Activated naive CD4-positive, alpha-beta T cell treated with anti-CD3 and anti-CD28 coated beads, Interleukin-2, amount 10 ng/mL, durations not matched to agents 7 days and 5 days (primary cell): ENCODE data around the gene CIB4.

Source experiments
- CTCF ChIA-PET: fragments of 350-600 bp; sonication (Branson Sonifier 250); formaldehyde crosslinking; loops from one replicate; lab custom pipeline; 2021; ENCODE audit warnings: antibody characterized with exemption; lab: Charles Lee
- DNase-seq: peaks from one replicate; pipeline ENCODE4 v3.0.0-alpha.2; 2020
- H3K27ac Mint-ChIP-seq: one replicate; pipeline ENCODE4 v1.8.0; 2021; ENCODE audit warnings: mild to moderate bottlenecking, moderate library complexity, mixed read lengths
- H3K27me3 Mint-ChIP-seq: one replicate; pipeline ENCODE4 v1.8.0; 2021; ENCODE audit warnings: mild to moderate bottlenecking, mixed read lengths
- H3K36me3 Mint-ChIP-seq: one replicate; pipeline ENCODE4 v1.8.0; 2021; ENCODE audit warnings: mixed read lengths
- H3K4me1 Mint-ChIP-seq: one replicate; pipeline ENCODE4 v1.8.0; 2021; ENCODE audit warnings: mixed read lengths
- H3K4me3 Mint-ChIP-seq: one replicate; pipeline ENCODE4 v1.8.0; 2021; ENCODE audit warnings: mild to moderate bottlenecking, moderate library complexity, mixed read lengths
- H3K9me3 Mint-ChIP-seq: one replicate; pipeline ENCODE4 v1.8.0; 2021; ENCODE audit warnings: mixed read lengths

The CIB4 gene

DNA sequence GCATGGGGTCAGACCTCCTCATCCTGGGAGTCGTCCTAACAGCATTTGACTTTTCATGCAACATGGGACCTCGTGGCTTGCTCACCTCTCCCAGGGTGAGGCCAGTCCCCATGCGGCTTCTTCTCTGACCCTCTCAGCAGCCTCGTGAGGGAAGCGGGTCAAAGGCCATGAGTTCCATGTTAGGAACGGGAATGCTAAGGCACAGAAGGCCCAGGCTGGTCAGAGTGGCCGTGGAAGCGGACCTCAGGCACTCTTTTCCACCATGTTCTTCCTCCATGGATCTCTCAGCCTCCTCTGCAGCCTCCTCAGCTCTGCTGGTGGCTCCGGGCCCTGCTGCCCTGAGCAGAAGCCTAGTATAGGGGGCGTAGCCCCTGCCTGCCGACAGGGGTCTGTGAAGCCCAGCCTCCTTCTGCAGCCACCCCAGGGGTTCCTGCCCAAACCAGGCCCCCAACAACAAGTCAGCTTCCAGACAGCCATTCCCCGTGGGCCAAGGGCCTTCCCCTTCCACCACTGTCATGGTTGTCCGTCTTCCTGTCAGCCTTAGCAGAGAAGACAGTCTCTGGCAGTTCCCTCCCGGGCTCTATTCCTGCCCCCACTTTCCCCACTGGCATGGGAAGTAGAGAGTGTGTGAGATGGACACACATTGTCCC lies 103.2 kb downstream of the CIB4 start:
- DNase-seq: no peak
- CTCF ChIA-PET: no interaction called here
- H3K27ac Mint-ChIP-seq: no peak overlapping the region

DNA sequence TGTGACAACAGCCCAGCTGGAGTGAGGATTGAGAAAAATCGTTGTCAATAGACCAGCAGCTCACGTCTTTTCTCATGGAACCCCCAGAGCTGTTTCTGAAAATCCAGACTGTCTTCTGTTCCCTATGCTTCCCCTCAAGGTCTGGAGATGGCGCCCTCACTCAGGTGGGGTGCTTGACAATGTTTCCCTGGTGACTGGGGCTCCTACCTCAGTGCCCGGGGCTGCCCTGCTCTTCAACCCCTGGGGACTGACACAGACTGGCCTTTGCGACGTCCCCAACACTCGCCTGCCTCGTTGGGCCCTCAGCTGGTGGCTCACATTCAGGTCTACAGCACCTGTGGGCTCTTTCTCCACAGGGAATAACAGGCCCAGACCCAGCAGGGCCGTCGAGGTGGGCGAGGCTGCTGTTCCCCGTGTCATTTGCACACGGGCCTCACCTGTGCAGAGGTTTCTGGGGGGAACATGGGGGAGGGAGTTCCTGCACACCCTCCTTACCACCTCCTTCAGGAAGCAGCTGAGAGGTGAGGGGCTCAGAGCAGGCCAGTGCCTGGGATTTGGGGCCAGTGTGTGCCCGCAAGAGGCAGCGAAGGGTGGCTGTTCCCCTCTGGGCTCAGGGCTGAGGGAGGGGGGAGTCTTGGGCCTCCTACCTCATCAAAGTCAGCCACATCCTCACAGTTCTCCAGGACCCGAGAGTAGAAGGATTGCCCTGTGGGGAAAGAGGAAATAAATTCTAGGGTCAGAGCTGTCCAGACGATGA lies 103.9 kb downstream of the CIB4 start:
- Mint-ChIP-seq H3K9me3 (no peaks in the 10 kb centered on the region), H3K27me3 (peaks cover 3% of the 10 kb centered on the region), H3K4me1 (no peaks in the 10 kb centered on the region), H3K4me3 (no peak overlapping the region), H3K36me3 (no peaks in the 10 kb centered on the region), H3K27ac (no peak overlapping the region)
- DNase-seq: no peak
- CTCF ChIA-PET: interaction anchor here (0.6 kb wide), 1 partner anchor 9 kb away, joined by 3 read pairs; no protein-coding TSS in a partner anchor

More for the DNA sequence above, 103.2 kb downstream of the CIB4 start:
- Mint-ChIP-seq H3K9me3 (no peaks in the 10 kb centered on the region), H3K36me3 (no peaks in the 10 kb centered on the region), H3K4me1 (no peaks in the 10 kb centered on the region), H3K27me3 (peaks cover 3% of the 10 kb centered on the region), H3K4me3 (no peak overlapping the region)

DNA sequence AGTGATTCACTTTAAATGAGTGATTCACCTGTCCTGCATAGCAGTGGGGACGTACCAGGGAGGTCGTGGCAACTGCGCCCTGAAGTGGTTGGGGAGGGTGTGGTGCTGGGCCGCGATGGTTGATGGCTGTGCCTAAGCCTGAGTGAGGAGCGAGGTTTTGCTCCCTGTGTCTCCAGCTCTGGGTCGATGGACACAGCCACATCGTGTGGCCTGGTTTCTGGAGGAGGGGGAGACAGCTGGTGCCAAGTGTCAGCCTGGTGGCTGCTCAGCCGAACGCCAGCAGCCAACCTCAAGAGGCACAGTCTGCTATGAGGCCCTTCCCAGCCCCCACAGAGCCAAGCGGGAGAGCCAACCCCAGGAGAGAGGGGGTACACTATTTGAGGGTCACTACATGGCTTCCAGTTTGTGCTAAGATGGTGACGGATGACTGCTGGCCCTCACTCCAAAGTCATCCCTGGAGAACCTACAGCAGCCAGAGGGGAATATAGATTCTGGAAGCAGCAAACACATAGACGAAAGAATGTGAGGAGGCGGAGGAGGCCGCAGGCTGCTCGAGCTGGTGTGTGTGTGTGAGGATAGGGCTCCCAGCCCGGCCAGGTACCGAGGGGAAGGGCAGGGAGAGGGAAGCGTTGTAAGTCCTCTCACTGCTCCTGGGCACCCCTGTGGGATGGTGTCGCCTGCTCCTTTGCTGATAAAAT lies 104.6 kb downstream of the CIB4 start:
- Mint-ChIP-seq H3K4me3 (no peak overlapping the region), H3K36me3 (no peaks in the 10 kb centered on the region), H3K27ac (no peak overlapping the region), H3K4me1 (no peaks in the 10 kb centered on the region), H3K27me3 (peaks cover 8% of the 10 kb centered on the region), H3K9me3 (no peaks in the 10 kb centered on the region)
- CTCF ChIA-PET: interaction anchor here (0.6 kb wide), 1 partner anchor 10 kb away, joined by 3 read pairs; no protein-coding TSS in a partner anchor
- no peak for DNase-seq

DNA sequence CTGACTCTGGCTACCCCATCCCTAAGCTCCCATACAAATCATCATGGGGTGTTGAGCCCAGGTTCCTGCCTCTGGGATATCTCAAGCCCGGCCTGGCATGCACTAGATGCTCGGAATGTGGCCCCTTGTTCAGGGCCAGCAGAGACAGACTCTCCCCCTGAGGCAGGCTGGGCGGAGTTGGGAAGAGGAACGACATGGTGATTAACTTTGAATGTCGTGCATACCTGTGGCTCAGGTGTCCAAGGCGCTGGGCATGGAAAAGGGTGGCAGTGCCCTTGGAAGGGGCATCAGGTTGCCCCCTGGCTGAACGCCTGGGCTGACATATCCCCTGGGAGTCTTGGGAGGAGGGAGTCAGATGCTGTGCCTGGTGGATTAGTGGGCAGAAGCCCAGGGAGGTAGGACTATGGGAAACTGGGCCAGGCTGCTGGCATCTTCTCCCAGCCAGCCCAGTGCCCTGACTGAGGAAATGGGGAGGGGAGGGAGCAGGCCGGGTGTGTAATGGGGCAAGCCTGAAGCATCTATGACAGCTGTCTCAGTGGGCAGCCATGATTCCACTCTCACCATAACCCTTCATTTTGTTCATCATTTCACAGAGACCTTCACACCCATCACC lies 105.4 kb downstream of the CIB4 start:
- Mint-ChIP-seq H3K4me3 (no peak overlapping the region), H3K27me3 (peaks cover 12% of the 10 kb centered on the region), H3K4me1 (no peaks in the 10 kb centered on the region), H3K27ac (no peak overlapping the region), H3K9me3 (no peaks in the 10 kb centered on the region), H3K36me3 (no peaks in the 10 kb centered on the region)
- CTCF ChIA-PET: no interaction called here
- no peak for DNase-seq

DNA sequence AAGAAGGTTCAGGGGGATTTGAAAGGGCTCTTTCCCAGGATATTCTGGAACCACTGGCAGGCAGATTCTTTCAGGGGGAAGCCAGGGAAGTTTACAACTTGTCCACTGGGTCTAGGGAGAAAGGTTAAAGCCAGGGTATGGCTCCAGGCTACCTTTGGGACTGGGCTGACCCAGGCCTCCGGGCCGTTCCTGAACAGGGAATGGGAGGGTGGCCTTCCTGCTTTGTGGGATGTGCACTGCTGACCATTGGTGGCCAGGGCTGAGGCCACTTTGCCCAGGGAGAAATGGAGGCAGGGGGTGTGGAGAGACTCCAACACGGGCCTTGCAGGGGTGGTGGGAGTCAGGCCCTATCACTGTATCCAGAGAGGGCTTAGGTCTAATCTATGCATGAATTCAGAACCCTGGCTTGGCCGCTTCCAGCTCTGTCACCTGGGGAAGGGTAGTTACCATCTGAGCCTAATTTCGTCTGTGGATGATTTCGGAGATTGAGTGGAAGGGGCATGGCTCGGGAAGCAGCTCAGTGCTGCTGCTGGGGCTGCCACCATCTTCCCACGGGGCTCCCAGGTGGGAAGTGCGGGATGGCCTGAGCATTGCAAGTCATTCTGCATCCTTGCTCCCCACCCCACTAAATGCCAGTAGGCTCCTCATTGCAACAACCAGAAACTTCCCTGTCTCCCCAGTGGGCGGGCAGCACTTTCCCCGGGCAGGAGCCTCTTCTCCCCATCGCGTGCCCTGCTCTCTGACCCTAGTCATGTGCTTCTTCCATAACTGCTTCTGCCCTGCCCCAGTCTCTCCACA lies 106.1 kb downstream of the CIB4 start:
- CTCF ChIA-PET: no interaction called here
- H3K36me3 Mint-ChIP-seq: no peaks in the 10 kb centered on the region
- DNase-seq: no peak
- no peak overlapping the region for H3K27ac Mint-ChIP-seq
- peaks cover 14% of the 10 kb centered on the region for H3K27me3 Mint-ChIP-seq
- no peaks in the 10 kb centered on the region for H3K9me3 Mint-ChIP-seq
- H3K4me3 Mint-ChIP-seq: no peak overlapping the region
- H3K4me1 Mint-ChIP-seq: no peaks in the 10 kb centered on the region

DNA sequence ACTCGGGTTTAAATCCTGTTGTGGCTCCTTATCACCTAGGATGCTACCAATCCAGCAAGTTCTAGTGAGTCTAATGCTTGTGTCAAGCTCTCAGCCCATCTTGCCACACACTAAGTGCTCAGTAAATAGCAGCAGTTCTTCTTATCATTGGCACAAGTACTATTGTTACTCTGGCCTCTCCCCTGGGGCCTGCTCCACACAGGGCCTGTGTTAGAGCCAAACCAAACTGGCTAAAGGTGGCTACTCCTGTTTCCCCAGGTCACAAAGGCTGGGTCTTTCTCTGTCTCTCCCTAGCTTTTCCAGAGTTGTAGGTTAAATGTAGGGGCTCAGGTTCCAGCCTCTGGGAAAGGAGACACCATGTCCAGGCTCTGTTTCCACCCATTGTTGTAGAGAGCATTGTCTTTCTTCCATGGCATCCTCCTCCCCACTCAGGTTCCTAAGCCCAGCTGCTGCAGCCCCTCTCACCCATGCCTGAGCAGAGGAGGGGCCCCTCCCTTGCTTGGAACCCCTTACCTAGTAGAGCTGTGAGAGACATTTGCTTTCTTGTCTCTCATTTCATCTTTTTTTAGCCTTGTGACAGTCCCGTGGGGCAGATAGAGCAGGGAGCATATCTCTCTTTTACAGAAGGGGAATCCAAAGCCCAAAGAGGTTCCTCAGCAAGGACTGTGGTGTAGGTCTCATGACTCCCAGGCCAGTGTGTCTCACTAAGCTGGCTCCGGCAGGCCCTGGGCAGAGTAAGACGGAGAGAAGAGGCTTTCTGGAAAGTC lies 106.9 kb downstream of the CIB4 start:
- H3K4me1 Mint-ChIP-seq: no peaks in the 10 kb centered on the region
- no peaks in the 10 kb centered on the region for H3K36me3 Mint-ChIP-seq
- peaks cover 14% of the 10 kb centered on the region for H3K27me3 Mint-ChIP-seq
- CTCF ChIA-PET: no interaction called here
- DNase-seq: no peak
- H3K27ac Mint-ChIP-seq: no peak overlapping the region
- H3K9me3 Mint-ChIP-seq: no peaks in the 10 kb centered on the region
- no peak overlapping the region for H3K4me3 Mint-ChIP-seq

DNA sequence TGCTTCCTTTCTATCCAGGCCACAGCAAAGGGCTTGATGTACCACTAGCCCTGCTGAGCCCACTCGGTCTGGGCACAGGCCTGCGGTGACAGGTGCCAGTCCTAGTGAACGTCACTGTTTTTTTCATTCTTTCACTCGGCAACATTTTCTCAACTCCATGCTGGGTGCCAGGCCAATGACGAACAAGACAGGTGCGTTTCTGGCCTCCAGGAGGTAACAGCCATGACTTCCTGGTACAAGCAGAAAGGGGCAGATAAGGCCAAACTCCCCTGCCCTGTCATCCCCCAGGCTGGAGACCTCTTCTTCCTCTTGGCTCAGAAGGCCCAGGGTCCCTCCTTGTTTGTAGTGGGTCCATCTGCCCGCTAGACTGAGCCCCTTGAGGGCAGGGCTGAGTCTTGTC lies 107.5 kb downstream of the CIB4 start:
- H3K36me3 Mint-ChIP-seq: no peaks in the 10 kb centered on the region
- H3K27ac Mint-ChIP-seq: no peak overlapping the region
- CTCF ChIA-PET: no interaction called here

DNA sequence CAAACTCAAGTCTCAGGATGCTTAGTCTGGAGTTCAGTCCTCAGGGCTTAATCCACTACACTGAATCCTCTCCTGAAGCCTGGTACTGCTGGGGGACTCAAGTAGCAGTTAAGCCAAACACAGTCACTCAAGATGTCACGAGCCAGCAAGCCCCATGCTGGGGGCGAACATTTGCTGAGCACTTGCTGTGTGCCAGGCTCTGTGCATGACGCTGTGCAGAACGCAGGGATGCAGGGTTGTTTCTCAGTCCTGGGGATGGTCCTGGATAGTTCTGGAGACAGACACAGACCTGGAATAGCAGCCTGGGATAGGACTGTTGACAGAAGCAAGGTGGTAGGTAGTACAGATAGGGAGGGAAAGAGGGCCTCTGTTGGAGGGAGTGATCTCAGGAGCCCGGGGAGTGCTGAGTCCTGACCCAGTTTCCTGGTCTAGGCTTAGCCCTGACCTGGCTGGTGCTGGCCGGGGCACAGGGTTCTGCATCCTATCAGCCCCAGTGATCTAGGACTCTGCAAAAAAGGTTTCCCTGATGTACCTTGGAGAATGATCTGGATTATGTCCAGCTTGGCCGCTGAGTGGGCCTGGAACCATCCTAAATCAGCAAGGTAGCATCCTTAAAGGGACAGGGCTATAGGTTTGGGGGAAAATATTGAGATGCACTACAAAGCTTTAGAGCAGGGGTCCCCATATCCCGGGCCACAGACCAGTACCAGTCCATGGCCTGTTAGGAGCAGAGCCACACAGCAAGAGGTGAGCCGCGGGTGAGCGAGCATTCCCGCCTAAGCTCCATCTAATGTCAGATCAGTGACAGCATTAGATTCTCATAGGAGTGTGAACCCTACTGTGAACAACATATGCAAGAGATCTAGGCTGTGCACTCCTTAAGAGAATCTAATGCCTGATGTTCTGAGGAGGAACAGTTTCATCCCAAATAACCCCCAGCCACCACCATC lies 108.6 kb downstream of the CIB4 start:
- CTCF ChIA-PET: no interaction called here
- H3K36me3 Mint-ChIP-seq: no peaks in the 10 kb centered on the region
- no peak overlapping the region for H3K4me3 Mint-ChIP-seq
- H3K4me1 Mint-ChIP-seq: no peaks in the 10 kb centered on the region
- no peak overlapping the region for H3K27ac Mint-ChIP-seq
- no peaks in the 10 kb centered on the region for H3K9me3 Mint-ChIP-seq
- H3K27me3 Mint-ChIP-seq: peaks cover 19% of the 10 kb centered on the region
- DNase-seq: no peak

More for the DNA sequence above, 107.5 kb downstream of the CIB4 start:
- Mint-ChIP-seq H3K27me3 (peaks cover 18% of the 10 kb centered on the region), H3K4me3 (no peak overlapping the region), H3K9me3 (no peaks in the 10 kb centered on the region), H3K4me1 (no peaks in the 10 kb centered on the region)
- DNase-seq: no peak
